ENCODE measurements around the gene SMLR1.

- TF ChIP-seq POLR2AphosphoS5 (IDR thresholded peaks at IDR 0.05; ENCODE audit: borderline replicate concordance, low read depth, low read length) (no peak), EZH2 (IDR thresholded peaks at IDR 0.05) (no peak)
Measured at GRCh38 chr6:130834482-130835251, 7.5 kb downstream of the SMLR1 start.

Measured in SK-N-MC (cell line).